NCI-H226 (cell line): ENCODE data around the gene FOXD3.

ENCODE experiments used
- DNase-seq: peaks from one replicate; pipeline ENCODE4 v3.0.0-alpha.2; 2015

Gene FOXD3

GRCh38 chr1:63362578-63362977 is 40.2 kb downstream of the FOXD3 start:
- no peak for DNase-seq

- DNase-seq, result no peak
Measured at GRCh38 chr1:63363014-63363413, 40.6 kb downstream of the FOXD3 start.

- no peak for DNase-seq
Measured at GRCh38 chr1:63366908-63367214, 44.5 kb downstream of the FOXD3 start.

DNA sequence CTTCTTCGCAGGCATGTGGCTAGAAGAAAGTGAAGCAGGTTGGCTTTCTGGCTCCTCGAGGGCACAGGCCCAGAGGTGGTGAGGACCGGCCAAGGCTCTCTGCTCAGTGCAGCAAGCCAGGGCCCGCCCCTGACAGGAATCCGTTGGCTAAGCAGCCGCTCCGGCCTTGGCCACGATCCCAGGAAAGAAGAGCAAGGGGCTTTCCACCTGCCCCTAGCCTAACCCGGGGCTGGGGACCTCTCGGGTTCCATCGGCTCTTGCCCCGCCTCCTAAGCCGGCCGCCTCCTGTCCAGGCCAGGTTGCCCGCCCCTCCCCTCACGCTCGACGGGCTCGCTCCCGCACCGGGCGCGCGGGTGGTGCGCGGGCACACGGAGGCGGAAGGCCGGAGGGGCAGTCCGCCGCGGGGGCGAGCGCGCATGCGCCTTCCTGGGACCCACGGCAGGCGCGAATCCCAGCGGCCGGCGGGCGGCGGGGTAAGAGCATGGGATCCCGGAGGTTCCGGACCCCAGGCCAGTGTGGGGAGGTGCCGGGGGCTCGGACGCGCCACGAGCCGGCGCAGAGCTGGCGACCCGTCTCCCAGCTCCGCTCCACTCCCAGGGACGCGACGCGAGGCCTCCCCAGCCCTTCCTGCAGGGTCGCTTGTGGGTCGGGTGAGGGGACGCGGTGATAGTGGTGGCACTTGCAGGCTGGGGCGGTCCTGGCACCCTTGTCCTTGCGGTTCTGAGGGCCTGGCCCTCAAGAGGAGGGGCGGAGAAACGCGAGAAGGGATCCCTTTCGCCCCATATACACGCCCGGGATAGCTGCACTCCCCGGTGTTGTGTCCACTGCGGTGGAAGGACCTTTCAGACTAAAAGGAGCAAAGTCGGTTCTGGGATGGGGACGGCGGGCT is 45.1 kb downstream of the FOXD3 start, which contains the start of gene ALG6:
TSS of gene ALG6 (plus strand) at position 413 of the 889 bp plus-strand sequence. CDS start 3,351 bp downstream, outside the sequence.
- DNase-seq, result peak; percentile 92

DNA sequence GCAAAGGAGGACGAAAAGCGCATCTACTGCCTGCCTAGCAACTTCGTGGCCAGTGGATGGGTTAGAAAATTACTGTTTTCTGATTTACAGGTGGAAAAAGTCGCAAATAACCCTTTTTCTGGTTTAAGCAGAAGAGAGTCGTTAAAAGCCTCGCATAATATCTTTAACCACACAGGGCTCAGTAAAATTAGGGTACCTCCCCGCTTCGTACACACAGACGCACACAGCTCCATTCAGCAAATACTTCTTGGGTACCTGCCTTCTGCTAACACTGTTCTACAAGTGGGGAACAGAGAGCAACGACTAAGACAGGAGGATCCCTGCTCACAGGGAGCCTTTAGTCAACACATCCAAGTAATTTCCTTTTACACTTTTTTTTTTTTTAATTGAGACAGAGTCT is 45.8 kb downstream of the FOXD3 start:
- DNase-seq, result no peak
